HG03175 (cell line): ENCODE measurements around the gene ING4.

Source experiments
- ATAC-seq: cut with Tn5 transposase; IDR thresholded peaks from one replicate; pipeline ENCODE4 v1.9.1; 2021; ENCODE audit warnings: mild to moderate bottlenecking, moderate library complexity; ENCODE audit not compliant: unreplicated experiment

The ING4 gene

DNA sequence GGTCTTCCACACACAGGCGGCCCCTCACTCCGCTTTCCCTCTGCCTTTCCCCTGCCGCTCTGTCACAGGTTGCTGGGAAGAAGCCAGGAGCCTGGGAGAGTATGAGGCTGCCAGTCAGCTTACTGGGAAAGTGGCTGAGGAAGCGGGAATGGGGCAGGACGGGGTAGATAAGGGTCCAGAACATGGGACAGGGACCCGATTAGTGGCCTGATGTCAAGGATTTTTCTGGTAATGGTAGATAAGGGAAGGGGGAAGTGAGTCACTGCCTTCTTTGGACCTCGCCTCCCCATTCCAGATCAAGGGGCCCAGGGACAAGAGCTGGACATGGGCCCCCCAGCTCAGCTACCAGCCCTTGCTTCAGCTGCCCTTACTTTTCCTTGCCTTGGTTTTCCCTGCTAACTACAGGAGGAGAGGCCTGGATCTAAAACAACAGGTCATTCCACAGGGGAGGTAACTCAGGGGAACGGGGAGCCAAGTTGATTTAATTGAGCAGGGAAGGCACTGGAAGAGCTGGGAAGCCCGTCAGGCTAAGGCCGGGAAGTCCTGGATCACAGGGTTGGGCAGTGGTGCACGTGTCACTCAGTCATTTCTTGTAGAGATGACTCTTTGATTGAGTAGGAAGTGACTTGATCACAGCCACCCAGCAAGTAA, 23.6 kb downstream of the ING4 start:
- ATAC-seq: no peak

DNA sequence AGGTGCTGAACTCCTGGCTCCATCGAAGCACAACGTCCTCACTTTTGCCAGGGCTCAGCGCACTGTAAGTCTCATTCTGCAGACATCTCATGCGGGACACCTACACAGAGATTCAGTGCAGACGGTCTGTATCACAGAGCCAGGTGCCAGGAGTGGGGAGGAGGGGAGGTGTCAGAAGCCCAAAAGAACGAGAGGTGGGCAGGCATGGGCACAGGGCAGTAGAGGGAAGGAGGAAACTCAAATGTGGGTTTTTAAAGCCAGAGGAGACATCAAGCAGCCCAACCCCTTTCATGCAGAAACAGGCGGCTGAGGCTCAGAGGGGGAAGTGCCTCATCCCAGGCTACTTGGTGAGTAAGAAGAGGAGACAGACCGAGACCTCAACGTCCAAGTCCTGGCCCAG, 24.6 kb downstream of the ING4 start:
- ATAC-seq: no peak

DNA sequence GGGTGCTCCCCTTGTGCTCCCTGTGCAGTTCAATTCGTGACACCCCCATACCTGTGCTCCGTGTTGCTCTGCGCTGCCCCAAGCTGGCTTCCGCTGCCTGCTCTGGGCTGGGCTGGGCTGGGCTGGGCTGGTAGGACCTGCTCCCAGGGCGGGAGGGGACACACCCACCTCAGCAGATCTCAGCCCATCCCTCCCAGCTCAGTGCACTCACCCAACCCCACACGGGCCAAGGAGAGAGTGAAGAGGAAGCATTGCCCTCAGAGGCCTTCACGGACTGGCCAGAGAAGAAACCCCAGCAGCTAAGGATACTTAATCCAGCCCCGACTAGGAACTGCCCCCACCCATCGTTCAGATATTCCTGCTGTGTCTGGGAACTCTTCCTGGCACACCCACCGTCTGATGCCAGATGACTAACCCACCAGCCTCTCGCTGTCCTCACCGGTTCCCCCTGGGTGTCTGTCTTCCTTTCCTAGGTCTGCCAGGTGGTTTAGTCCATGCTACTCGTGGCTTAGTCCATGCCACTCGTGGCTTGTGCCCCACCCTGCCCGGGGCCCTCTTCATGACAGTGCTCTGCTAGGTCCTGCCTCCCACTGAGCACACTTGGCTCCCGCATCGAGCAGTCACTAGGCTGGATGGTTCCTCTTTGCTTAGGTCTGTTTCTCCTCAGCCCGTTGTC, 26.9 kb downstream of the ING4 start, which contains the start of gene LPAR5:
Gene LPAR5, minus strand, starts transcription at position 104 of the 676 bp plus-strand sequence. CDS start 14,711 bp downstream, outside the sequence.
- peak; percentile 43 for ATAC-seq

DNA sequence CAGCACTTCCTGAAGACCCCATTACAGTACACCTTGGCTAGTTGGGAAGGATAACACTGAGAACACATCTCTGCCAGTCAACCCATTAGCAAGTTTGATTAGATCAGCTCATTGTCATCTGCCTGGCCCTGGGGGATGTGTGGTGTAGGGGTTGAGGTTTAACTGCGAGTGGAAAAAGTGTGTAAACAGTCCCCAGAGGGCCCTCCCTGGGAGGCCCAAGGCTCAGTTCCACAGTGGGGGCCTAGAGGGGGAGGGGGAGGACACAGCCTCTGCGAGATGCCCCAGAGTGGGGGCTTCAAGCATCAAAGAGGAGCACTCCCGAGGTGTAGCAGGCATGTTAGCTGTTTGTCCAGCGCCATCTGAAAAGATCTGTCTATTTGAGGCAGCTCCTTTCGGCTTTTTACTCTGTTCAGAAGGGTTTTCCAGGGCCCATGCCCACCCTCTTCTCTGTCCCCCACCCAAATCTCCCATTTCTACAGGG, 27.5 kb downstream of the ING4 start:
- ATAC-seq: peak; percentile 43

DNA sequence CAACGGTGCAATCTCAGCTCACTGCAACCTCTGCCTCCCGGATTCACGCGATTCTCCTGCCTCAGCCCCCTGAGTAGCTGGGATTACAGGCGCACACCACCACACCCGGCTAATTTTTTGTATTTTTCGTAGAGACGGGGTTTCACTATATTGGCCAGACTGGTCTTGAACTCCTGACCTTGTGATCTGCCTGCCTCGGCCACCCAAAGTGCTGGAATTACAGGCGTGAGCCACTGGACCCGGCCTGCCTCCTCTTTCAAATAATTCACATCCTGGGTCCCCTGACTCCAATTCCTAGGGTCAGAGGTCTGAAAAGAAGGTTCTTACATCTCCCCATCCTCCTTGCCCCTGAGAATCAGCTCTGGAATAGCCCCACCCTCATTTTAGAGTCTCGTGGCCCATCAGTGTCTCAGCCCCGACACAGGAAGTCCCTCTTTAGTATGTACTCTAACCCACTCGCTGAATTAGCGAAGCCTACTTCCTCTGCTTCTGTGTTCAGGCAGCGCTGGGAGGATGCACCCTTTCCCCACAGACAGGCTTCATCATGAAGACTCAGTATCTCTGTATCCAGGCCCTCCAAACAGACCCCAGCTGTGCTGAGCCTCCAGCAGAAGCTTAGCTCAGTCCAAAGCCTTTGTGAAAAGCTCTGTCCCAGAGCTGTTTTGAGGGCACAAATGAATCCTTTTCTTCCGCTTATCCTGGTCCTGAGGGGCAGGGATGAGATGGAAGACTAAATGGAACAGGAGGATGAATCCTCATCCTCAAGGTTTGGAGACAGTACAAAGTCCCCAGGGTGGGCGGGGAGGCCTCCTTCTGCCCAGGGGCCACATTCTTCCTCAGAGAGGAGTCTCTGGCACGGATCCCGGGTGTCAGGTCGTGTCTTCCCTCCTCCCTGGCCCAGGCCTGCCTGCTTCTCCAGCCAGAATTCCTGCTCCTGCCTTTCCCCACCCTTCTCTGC, 30.6 kb downstream of the ING4 start:
- ATAC-seq: peak; percentile 51

DNA sequence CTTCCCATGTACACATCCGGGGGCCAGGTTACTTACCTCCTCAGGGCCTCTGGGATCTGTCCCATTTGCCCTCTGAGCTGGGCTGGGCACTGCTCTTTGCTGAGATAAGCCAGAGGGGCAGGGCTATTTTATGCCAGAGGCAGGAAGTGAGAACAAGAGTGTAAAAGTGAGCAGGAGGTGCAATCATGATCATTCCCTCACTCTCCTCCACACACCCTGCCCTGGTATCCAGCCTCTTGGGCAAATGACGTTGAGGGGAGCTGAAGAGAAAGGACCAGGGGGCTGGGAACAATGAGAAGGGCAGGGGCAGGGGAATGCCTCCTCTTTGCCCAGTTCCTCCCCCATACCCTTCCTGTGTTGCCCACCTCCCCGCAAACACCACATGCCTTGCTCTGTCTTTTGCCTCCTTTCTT, 31.4 kb downstream of the ING4 start:
- ATAC-seq: no peak

DNA sequence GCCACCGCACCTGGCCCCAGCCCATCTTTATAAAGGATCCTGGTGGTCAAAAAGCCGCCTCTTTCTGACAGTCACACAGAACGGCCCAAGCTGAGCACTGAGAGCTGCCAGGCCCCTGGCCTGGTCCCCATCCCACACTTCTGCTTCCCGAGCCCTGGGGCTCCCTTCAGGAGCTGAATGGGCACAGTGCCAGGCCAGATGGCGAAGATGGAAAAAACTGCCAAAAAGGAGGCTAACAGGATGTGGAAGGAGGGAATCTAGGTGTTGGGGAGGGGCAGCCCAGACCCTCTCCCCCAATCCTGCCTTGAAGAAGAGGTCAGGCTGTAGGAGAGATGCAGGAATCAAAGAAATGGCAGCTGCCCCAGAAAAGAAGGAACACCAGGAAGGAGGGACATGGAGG, 32.2 kb downstream of the ING4 start:
- ATAC-seq: no peak

DNA sequence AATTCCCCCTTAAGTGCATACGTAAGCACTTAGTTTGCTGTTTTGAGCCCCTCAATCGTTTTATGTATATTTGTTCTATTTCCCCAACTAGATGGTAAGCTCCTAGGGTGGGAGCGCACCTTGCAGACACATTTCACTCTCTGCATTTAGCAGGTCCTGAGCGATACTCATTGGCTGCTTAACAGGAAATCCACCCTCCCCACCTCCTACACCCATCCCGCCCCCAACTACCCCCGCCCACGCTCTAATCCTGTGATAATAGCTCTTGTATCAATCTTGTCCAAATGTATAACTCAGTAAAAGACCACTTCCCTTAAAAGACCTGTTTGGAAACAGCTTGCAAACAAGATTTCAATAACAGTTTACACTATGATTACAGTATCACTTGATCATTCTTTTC, 35.3 kb downstream of the ING4 start:
- ATAC-seq: no peak

DNA sequence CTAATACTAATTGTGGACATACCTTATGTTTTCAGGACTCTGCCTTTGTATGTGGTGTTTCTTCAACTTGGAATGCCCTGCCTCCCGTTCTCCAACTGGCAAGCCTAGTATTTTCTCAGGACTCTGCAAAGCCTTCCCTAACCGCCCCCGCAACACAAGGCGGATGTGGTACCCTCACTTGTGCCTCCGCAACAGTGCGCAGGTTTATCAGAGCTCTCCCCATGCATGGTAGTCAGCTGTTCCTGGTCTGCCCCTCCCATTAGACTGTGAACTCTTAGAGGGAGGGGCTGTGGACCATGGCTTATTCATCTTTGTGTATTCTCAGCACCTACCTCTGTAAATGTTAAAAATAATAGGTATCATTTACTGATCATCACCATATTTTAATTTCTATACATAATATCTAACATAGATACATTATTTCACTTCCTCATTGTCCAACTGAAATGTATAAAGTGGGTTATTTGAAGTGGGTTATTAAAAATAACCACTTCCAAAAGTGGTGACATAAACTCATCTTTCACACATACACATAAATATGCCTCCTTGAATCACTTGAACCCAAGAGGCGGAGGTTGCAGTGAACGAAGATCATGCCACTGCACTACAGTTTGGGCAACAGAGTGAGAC, 36.1 kb downstream of the ING4 start:
- ATAC-seq: no peak

DNA sequence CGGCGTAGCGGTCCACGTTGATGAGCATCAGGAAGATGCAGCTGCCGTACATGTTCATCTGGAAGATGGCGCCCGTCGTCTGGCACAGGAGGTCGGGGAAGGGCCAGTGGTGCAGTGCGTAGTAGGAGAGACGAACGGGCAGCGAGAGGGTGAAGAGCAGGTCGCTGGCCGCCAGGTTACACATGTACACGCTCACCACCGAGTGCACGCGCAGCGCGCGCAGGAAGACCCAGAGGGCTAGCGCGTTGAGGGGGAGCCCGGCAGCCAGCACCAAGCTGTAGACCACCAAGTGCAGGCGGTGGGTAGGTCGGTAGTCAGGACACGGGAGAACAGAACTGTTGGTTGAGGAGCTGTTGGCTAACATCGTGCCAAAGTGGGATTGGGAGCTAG, 42.0 kb downstream of the ING4 start:
- no peak for ATAC-seq

DNA sequence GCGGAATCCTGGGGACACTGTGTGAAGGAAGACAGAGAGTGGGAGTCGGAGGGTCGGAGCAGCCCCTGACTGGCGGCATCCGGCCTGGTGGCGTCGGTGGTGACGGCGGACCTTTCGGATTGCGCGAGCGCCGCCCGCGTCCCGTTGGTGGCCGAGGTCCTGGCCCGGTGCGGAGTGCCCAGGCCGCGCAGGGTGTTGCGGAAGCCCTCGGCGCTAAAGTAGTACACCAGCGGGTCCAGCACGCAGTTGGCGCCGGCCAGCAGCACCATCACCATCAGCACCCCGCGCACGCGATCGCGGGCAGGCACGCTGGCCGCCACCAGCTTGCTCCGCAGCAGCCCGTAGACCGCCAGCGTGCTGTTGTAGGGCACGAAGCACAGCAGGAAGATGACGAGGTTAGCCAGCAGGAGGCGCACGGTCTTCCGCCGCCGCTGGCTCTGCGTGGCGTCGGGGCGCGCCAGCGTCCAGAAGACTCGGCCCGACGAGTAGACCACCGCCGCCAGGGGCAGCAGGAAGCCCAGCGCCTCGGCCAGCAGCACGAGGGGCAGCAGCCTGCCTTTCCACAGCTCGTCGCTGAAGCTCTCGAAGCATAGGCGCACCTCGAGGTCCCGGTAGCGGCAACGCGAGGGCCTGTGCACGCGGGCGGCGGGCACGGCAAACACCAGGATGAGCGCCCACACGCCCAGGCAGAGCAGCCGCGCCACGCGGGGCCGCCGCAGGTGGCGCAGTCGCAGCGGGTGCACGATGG, 42.6 kb downstream of the ING4 start:
- no peak for ATAC-seq

DNA sequence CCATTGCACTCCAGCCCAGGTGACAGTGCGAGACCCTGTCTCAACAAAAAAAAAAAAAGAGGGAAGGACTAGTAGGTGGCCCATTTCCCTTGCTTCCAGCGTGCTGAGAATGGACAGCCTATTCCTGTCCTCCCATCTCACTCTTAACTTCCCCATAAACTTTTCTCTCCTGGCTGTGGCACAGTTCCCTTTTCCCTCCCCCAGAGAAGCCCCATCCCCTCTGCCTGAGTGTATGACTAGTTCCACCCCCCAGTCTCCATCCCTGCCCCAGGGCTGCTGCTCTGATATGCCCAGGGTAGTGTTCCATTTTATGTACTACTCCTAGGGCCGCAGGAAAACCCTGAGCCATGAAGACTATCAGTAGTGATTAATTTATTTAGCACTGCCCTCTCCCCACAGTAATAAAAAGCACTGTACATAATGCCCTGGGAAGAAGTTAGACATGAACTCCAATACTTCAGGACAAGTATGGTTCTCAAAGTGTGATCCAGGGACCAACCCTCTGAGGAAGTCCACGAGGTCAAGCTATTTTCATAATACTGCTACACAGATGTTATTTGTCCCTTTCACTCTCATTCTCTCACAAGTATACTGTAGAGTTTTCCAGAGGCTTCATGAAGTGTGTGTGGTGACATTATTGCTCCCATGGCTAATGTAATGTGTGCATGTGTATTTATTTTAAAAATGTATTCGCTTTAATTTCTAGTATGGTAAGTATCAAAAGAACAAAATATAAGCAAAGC, 44.3 kb downstream of the ING4 start:
- ATAC-seq: no peak

DNA sequence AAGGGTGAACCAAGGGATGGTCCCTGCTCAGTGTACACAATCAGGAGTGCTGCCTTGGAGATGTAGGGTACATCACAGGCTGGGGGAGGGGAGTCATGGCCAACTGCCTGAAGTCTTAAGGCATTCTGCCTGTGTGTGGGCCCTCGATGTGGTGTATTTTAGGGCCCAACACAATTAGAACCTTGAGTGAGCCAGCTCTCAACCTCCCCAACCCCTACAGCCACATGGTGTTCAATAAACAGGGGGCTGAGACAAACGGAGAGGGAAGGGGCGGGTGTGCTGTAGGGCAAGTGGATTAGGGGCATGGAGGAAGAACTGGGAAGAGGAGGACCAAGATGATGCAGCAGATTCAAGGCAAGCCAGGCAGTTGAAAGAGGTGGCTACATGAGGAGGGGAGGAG, 47.1 kb downstream of the ING4 start:
- no peak for ATAC-seq

DNA sequence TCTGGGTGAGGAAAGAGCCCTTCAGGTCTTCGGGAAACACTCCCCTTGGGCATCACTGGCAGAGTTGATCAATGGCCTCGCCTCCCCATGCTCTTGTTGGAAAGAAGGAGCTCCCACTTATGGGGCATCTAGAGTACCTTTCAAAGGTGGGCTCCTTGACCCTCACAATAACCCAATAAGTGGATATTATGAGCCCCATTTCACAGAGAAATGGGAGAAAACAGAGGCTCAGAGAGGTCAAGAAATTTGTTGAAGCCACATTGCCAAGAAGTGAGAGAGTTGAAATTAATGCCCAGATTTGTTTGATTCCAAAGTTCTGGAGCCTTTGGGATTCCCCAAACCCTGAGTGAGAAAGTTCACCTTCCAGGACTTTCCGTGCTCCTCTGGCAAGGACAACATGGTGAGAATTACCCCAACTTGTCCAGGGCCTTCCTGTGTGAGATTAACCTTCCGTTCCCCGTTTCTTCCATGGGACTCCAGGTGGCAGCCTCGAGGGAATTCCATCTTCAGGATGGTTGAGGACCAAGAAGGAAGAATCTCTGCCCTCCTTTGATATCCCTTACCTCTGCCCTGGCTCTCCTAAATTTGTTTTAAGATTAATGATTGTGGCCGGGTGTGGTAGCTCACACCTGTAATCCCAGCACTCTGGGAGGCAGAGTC, 48.3 kb downstream of the ING4 start:
- ATAC-seq: no peak

DNA sequence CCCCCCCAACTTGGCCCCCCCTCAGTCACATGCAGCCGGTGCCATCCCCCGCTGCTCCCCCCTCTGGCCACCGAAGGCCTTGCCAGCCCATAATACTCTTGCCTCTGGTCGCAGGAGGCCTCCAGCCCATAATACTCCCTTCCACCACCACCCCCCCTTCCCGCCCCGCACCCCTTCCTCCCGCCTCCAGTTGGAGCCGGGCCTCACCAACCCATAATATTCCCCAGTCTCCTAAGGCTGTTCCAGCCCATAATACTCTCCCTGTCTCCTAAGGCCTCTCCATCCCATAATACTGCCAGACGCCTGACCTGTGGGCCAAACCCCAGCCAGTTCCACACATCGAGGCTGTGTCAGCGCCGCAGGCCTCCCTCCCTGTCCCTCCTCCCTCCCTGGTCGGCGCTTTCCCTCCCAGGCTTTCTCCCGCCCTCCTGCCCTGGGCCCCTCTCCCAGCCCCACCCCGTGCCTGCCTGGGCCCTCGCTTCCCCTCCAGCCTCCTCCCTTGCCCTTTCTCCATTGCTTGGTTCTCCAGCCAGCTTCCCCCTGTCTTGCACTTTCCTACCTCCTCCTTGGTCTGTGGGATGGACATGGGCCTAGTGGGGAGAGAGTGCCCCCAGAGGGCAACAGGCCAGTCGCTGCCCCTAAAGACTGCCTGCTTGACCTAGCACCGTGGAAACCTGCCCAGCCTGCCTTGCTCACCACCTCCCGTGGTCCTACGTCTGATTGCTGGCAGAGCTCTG, 49.0 kb downstream of the ING4 start:
- ATAC-seq: no peak

DNA sequence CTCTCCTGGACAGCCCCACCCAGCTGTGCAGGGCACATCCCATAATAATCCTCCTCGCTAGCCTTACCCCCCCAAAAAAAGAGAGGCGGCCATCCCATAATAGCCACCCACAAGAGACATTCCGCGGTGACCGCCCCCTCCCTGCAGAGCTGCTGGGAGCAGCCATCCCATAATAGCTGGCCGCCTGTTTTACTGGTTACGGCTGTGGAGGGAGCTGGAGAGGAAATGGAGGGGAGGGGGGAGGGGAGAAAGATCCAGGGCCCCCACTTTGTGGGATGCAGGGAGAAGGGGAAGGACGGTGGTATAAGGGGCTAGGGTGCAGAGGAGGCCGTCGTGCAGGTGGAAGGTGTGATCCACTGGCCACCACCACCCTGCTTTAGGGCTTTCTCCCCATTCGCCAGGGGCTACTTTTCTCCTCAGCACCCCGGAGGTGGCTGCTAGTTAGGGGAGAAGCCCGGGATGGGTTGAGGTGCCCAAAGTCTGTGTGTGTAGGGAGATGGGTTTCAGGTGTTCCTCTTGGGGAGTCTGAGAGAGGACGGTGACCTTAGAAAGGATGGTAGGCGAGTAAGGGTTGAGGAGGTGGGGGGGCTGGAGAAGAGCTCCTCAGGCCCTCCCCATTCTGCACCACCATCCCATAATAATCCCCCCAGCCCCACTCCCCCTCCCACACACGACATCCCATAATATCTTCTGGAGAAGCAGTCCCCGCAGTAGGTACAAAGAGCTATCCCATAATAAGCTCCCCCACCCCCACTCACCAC, 49.7 kb downstream of the ING4 start:
- ATAC-seq: no peak

DNA sequence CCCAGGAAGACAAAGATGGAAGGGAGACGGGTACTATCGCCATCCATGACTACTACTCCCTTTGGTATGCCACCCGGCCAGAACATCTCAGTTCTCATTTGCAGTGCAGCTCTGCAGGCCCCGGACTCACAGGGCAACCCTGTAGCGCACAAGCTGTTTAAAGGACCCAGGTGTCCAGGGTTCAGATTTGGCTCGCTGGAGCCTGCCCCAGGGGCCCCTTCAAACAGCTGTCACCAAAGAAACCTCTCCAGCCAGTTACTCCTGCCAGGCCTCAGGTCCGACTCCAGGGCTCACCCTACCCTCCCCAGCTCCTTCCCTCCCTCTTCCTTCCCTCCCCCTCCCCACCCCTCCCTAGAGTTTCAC, 50.3 kb downstream of the ING4 start:
- no peak for ATAC-seq

DNA sequence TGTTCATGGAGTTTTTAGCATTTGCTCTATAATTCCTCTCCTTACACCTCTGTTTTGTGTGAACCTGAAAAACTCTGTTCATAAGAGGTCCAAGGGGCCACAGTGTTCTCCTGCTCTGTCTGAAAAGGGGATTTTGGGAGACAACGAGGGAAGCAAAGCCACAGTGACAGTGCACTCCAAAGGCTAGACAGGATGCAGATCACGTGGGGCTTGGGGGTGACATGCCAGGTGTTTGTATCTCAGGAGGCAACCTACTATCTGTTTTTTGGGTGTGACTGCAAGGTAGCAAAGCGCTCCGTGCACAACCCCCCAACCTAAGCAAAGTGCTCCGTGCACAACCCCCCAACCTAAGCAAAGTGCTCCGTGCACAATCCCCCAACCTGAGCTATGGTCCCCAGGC, 50.7 kb downstream of the ING4 start:
- ATAC-seq: no peak
